ENCODE results near the gene FNDC1.
A peak's percentile ranks its signal among the peaks of the same experiment; 100 is the strongest.

FNDC1 gene

GRCh38 chr6:159174263-159174969 is 5.2 kb downstream of the FNDC1 start:
- Histone ChIP-seq H4K20me1 (ENCODE audit: low read depth, low read length) (no peaks in the 10 kb centered on the region), H3K27ac (ENCODE audit: low read depth, low read length) (no peak overlapping the region), H3K36me3 (ENCODE audit: low read length) (no peaks in the 10 kb centered on the region), H3K79me2 (ENCODE audit: insufficient read depth, low read length) (no peaks in the 10 kb centered on the region), H3K9me2 (replicated peaks; ENCODE audit: insufficient read depth, low read length) (no peaks in the 10 kb centered on the region), H3K9ac (ENCODE audit: low read length) (no peak overlapping the region), H3K9me3 (ENCODE audit: insufficient read depth, low read length) (no peaks in the 10 kb centered on the region), H3K27me3 (ENCODE audit: low read length) (no peaks in the 10 kb centered on the region), H3K4me2 (ENCODE audit: low read depth, low read length, poor library complexity, severe bottlenecking) (peak overlapping the region; percentile 26), H2AFZ (ENCODE audit: low read depth, low read length, severe bottlenecking) (peak overlapping the region; percentile 21), H3K4me3 (ENCODE audit: insufficient read depth, low read length, poor library complexity, severe bottlenecking) (no peak overlapping the region), H3F3A (ENCODE audit: insufficient read depth) (no peaks in the 10 kb centered on the region)
- TF ChIP-seq CTCF (IDR thresholded peaks at IDR 0.05; ENCODE audit: insufficient read depth, low read length, poor library complexity, severe bottlenecking) (peak; percentile 99), EZH2phosphoT487 (conservative IDR thresholded peaks at IDR 0.05; ENCODE audit: low read length) (no peak)

GRCh38 chr6:159176913-159177312 is 7.7 kb downstream of the FNDC1 start:
- H3K4me2 ChIP-seq (ENCODE audit: low read depth, low read length, poor library complexity, severe bottlenecking), result no peak overlapping the region
- no peak for TF ChIP-seq EZH2phosphoT487 (conservative IDR thresholded peaks at IDR 0.05; ENCODE audit: low read length)
- TF ChIP-seq CTCF (IDR thresholded peaks at IDR 0.05; ENCODE audit: insufficient read depth, low read length, poor library complexity, severe bottlenecking), result no peak
- no peak overlapping the region for H3K9ac ChIP-seq (ENCODE audit: low read length)
- no peaks in the 10 kb centered on the region for H3K36me3 ChIP-seq (ENCODE audit: low read length)
- H3K27me3 ChIP-seq (ENCODE audit: low read length), result no peaks in the 10 kb centered on the region
- no peaks in the 10 kb centered on the region for H4K20me1 ChIP-seq (ENCODE audit: low read depth, low read length)
- H2AFZ ChIP-seq (ENCODE audit: low read depth, low read length, severe bottlenecking), result no peak overlapping the region
- no peaks in the 10 kb centered on the region for H3K9me3 ChIP-seq (ENCODE audit: insufficient read depth, low read length)
- no peaks in the 10 kb centered on the region for H3K79me2 ChIP-seq (ENCODE audit: insufficient read depth, low read length)
- H3K4me3 ChIP-seq (ENCODE audit: insufficient read depth, low read length, poor library complexity, severe bottlenecking), result no peak overlapping the region
- H3K9me2 ChIP-seq (replicated peaks; ENCODE audit: insufficient read depth, low read length), result no peaks in the 10 kb centered on the region
- no peak overlapping the region for H3K27ac ChIP-seq (ENCODE audit: low read depth, low read length)
- H3F3A ChIP-seq (ENCODE audit: insufficient read depth), result no peaks in the 10 kb centered on the region

- Histone ChIP-seq H3K9ac (ENCODE audit: low read length) (no peak overlapping the region), H3K4me2 (ENCODE audit: low read depth, low read length, poor library complexity, severe bottlenecking) (no peak overlapping the region), H2AFZ (ENCODE audit: low read depth, low read length, severe bottlenecking) (no peak overlapping the region), H3K4me3 (ENCODE audit: insufficient read depth, low read length, poor library complexity, severe bottlenecking) (no peak overlapping the region), H3K36me3 (ENCODE audit: low read length) (no peaks in the 10 kb centered on the region), H3F3A (ENCODE audit: insufficient read depth) (no peaks in the 10 kb centered on the region), H3K9me3 (ENCODE audit: insufficient read depth, low read length) (no peaks in the 10 kb centered on the region), H3K79me2 (ENCODE audit: insufficient read depth, low read length) (no peaks in the 10 kb centered on the region), H3K27me3 (ENCODE audit: low read length) (no peaks in the 10 kb centered on the region), H4K20me1 (ENCODE audit: low read depth, low read length) (no peaks in the 10 kb centered on the region), H3K27ac (ENCODE audit: low read depth, low read length) (no peak overlapping the region), H3K9me2 (replicated peaks; ENCODE audit: insufficient read depth, low read length) (no peaks in the 10 kb centered on the region)
- TF ChIP-seq CTCF (IDR thresholded peaks at IDR 0.05; ENCODE audit: insufficient read depth, low read length, poor library complexity, severe bottlenecking) (no peak), EZH2phosphoT487 (conservative IDR thresholded peaks at IDR 0.05; ENCODE audit: low read length) (no peak)
These were observed 9.6 kb downstream of the FNDC1 start for GRCh38 chr6:159178847-159179246.

Measured in SU-DHL-6 (cell line).